NCI-H1436 treated with DMSO at 0.1 percent for 48 hours (cell line): ENCODE results near the gene EPB41L1.
"Not testable (repeated sequence)": the region's sequence is repeated elsewhere in the genome, so short reads cannot be mapped to it uniquely, and the experiment has no call there.

ENCODE experiments used
- DNase-seq: peaks from one replicate; lab custom pipeline; 2025; lab: John Stamatoyannopoulos, UW

Gene EPB41L1

DNA sequence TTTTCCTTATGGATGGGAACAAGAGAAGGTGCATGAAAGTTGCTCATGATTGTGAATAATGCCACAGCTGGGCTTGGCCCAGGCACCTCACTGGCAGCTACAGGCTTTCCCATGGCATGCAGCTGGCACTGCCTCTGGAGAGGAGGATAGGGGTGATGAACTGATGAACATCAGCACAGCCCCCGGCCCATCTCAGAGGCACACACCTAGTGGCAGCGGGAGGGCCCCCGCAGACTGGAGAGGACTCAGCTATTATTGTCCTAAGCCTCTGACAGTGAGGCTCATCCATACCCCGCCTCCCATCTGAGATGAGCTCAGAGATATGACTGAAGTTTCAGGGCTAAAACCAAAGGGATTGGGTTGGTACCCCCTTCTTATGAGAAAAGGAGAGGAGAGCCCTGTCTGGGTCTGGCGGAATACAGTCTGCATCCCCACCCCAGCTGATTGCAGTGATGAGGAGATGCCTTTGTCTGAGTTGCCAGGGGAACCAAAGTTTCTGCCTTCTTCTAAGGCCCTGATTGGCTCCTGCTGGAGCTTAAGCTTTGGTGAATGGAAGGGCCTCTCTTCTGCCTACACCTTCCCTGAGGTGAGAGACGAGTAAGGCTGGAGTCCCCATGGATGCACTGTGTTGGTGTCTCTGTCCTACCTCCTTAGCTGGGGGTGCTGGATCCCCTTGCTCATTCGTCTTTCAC lies 27.6 kb upstream of the EPB41L1 start:
- no peak for DNase-seq

DNA sequence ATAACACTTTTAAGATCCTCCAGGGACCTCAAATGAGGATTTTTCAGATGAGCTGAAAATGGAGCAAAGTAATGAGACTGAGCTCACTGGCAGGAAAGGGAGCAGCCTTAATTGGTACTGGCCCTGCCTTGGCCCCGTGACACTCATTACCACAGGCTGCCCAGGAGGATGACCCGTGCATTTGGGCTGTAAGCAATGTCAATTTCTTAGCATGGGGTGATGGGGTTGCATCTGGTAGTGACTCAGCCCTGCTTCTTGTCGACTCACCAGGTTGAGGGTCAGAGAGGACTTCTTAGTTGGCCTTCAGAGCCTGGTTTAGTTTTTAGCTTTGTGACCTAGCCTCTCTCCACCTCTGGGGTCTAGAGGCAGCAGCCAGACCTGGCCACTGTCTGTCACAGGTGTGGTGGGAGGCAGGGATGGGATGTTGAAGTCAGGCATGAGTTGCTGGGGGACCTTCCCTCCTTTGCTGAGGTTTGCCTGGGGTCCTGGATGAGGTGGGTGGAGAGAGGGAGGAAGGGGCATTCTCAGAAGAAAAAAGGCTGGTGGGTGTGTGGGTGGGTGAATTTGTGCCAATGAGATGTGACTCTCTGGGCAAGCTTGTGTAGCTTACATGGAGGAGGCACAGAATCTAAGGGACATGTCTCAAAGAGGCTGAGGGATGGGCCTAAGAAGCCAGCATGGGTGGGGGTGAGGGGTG lies 25.9 kb upstream of the EPB41L1 start:
- peak; percentile 5 for DNase-seq

DNA sequence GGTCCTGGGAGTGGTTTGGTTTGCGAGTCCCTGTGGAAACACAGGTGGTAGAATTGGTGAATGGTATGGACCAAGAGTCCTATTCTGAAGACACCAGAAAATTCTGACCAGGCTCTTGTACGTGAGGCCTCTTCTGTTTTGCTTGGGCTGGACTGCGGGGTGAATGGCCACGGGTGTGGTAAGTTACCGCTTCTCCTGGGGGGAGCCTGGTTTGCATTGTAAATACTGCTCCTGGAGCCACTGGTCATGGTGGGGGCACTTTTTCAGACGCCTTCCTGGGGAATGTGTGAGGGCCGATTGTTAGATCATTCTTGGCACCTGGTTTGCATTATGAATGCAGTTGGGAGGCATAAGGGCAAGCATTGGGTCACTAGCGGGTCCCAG lies 25.4 kb upstream of the EPB41L1 start:
- no peak for DNase-seq

DNA sequence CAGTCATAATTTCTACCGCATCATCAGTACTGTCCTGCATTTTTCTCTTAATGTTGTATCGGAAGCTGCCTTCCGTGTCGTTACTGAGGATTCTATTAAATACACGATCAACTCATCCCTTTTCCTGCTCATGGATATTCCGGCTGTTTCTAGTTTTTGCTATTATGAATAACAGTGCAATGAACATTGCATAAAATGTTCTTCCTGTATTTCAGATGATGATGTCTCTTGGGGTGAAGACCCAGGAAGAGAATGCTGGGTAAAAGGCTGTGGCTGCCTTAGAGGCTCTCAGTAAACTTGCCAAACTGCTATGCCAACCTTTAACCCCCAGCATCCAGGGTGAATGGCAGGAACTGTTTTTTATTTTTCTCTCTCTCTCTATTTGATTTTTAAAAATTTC lies 24.1 kb upstream of the EPB41L1 start:
- no peak for DNase-seq

DNA sequence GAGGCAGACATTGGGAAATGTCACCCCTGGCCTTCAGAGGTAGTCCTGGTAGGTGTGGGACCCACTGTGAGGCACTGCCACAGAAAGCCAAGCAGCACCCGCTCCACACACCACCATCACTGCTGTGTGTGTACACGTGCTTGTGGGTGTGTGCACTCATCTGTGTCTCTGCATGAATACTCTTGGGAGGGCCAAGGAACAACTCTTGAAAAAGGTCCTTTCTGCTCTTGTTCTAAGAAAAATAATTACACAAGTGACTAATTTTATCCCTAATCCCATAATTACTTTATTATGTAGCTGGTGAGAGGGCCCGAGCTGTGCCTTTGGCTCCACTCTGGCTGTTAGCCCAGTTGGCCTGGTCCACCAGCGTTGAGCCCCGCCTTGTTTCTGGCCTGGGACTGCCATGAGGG lies 21.7 kb upstream of the EPB41L1 start:
- no peak for DNase-seq

- DNase-seq: no peak
Observed at GRCh38 chr20:36133821-36134220, 20.7 kb upstream of the EPB41L1 start.

GRCh38 chr20:36135159-36135558 lies 19.4 kb upstream of the EPB41L1 start:
- DNase-seq: no peak

DNA sequence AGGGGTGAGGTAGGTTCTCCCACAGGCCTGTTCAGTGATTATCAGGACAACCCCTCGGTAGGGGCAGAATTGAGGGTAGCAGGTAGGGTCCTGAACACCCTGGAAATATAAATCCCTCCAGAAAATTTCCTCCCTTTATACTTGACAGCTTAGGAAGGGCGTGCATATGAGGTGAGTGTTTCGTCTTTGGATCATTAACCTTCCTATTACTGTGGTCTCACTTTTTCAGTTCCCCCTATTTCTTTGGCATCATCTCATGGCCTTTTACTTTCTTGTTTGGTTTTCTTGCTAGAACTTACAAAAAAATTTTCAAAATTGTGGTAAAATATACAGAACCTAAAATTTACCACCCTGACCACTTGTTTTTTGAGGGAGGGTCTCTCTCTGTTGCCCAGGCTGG lies 18.7 kb upstream of the EPB41L1 start:
- DNase-seq: no peak

GRCh38 chr20:36137313-36137712 lies 17.2 kb upstream of the EPB41L1 start:
- not testable (repeated sequence) for DNase-seq

DNA sequence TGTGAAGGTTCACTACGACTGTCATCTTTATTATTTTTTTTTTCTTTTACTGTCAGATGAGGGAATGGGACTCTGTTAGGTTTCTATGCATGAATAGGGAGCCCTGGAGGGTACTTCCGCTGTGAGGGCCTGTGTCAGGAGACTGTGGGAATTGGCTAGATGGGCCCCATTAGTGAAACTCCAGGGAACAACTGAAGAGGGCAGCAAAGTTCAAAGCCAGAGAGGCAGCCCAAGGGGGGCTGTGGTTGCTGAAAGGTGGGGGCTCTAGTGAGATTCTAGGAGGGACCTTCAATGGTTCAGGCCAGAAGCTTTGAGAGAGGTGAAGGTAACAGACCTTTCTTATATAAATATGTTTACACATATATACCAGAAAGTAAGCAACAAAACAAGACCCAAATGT lies 13.2 kb upstream of the EPB41L1 start:
- no peak for DNase-seq

- no peak for DNase-seq
Observed at GRCh38 chr20:36144336-36144735, 10.2 kb upstream of the EPB41L1 start.

DNA sequence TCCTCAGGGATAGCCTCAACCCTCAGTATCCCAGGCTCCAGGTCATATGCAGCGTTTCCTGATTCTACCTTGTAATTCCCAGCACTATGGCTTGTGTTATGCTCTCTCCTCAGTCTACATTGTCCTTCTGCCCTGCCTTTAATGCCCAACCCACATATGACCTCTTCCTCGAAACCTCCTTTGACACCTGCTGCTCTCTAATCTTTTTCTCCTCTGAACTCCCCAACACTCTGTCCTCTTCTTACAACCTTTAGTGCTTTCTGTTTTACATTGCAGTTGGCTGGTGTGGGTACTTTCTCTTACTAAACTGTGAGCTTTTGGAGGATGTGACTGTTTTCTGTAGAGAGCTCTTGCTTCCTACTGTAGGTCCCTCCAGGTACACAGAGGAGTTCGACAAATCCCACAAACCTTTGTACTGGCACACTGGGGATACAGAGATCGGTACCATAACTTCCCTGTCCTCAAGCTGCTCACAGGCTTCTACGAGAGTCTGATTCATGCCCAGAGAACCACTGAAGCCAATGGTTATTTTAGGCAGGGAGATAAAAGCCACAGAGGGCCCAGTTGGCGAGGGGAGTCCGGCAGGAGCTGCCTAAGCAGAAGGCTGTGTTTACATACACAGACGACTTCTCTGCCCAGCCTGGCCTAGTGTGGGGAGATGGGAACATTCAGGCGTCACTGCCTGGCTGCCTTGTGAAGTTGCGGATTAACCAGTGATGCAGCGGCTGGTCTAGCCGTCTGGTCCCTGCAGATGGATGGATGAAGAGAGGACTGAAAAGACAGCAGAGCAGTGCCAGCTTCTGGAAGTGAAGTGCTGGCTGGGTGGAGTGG lies 8.4 kb upstream of the EPB41L1 start:
- DNase-seq: no peak

DNA sequence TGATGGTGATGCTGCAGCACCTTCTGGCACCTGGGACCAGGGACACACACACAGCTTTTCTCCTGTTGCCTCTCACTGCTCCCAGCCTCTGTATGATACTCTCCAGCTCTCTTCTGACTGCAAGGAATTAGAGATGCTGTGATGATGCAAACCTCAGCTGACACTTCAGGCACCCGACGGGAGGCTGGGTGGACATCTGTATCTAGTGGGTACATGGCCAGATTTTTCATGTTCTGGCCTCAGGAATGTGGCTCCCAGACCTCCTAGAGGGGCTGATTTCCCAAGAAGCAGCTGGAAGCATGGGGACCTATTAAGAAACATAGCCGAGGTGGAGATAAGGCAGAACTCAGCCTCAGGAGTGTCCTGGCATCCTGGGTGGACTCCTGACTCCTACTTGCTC lies 6.8 kb upstream of the EPB41L1 start:
- DNase-seq: no peak

DNA sequence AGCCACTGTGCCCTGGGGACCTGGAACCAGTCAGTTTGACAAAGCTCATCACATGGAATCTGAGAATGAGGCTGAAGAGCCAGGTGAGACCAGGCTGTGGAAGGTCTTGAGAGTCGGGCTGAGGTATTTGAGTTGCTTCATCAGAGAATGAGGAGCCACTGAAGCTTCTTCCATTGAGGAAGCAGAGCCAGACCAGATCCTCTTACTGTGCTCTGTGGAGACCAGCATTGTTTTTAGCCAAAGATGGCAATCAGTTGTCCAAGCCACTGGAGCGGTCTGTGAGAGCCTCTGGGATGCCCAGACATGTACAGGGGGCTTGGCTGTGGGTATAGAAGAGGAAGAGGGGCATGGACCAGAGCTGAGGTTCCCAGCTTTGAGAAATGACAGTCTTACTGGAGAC lies 6.1 kb upstream of the EPB41L1 start:
- no peak for DNase-seq

DNA sequence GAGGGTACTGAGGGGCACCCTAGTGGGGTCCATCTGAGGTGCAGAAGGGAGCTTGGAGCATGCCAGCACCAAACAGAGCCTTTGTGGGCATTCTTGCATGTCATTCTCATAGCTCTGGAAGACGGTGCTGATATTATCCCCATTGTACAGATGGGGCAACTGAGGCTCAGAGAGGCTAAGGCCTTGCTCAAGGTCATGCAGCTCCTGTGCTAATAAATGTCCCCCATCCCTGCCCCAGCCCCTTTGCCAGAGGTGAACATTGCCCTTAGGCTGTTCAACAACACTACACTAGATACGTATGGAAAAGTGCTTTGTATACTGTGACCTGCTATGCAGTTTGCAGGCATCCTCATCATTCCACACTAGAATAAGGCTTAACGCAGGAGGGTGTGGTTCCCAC lies 5.5 kb upstream of the EPB41L1 start:
- no peak for DNase-seq

DNA sequence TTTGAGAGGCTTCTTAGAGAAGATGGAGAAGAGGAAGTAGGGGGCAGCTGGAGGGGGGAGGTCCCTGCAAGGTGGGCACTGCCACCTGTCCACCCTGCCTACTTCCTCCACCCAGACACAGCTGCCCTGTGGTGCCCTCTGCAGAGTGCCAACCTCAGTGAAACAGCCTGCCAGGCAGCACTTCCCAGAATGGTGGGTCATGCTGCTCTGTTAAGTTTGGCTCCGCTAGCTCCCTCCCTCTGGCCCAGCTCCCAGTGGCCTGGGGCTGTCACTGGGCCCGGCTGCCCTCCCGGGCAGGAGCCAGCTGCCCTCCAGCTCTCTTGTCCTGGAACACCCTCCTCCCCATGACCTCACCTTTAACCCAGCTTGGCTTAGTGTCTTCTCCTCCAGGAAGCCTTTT lies 5.1 kb upstream of the EPB41L1 start:
- DNase-seq: no peak

DNA sequence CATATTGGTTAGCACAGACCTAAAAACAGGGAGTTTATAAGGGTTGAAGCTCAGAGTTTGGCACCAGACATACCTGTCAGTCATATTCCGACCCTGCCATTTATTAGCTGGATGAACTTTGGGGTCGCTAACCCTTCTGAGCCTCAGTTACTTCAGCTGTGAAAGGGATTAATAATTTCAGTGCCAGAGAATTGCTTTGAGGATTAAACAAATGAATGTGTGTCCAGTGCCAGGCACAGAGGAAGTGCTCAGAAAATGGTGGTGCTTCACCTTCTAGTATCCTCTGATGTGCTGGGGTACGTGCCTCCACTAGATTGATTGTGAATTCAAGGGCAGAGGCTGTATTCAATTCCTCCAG lies 4.1 kb upstream of the EPB41L1 start:
- DNase-seq: no peak

- DNase-seq: no peak
Observed at GRCh38 chr20:36150847-36151539, 3.5 kb upstream of the EPB41L1 start.

GRCh38 chr20:36152261-36152660 lies 2.3 kb upstream of the EPB41L1 start:
- DNase-seq: no peak

DNA sequence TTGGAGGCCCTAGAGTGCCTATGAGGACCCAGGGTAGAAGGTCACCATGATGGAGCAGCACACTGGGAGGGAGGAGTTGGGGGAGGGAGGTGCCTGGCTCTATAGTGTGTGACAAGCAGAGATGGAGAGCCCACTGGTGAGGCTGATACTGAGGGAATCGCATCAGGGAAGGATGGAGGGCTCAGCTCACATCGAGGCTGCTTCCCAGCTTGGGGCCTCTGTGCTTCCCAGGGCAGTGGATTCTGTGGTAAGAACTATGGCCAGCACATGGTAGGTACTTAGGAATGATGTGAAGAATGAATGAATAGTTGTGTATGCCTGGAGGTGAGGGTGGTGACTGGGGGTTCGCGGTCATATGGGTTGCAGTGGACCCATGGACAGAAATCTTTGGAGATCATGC lies 1.3 kb upstream of the EPB41L1 start:
- no peak for DNase-seq

- no peak for DNase-seq
Observed at GRCh38 chr20:36153736-36154699, 522 bp upstream of the EPB41L1 start.

GRCh38 chr20:36155629-36155971 lies 1.1 kb downstream of the EPB41L1 start:
- DNase-seq: no peak
